CD14-positive monocyte (primary cell): ENCODE data around the gene WWOX. TPM values are rescaled to one million over a fixed set of nuclear protein-coding genes. Genes with fewer than 3 reads are reported as not detected.

Experiments
- DNase-seq, 3 donors: peaks; one replicate each; pipeline ENCODE4 v3.0.0-alpha.2; 2011 to 2022
- H2AFZ ChIP-seq: 2 replicates; pipeline ENCODE4 v1.6.0; 2012; ENCODE audit warnings: mild to moderate bottlenecking, low read depth, low read length, inconsistent platforms; ENCODE audit not compliant: insufficient read depth, poor library complexity, severe bottlenecking
- H3K27ac ChIP-seq, 2 donors: 1 replicate in 1 of 2; 2 replicates in 1 of 2; pipeline ENCODE4 v1.5.1; 2012 to 2013; ENCODE audit warnings: low read length in 2 of 2, control low read depth in 1 of 2, inconsistent platforms in 1 of 2, low read depth in 1 of 2, mild to moderate bottlenecking in 1 of 2
- H3K27me3 ChIP-seq, 2 donors: one replicate each; pipeline versions ENCODE4 v1.6.0 to v1.6.1; 2011 to 2013; ENCODE audit warnings: low read length in 2 of 2; ENCODE audit not compliant: control insufficient read depth in 2 of 2, insufficient read depth in 2 of 2
- H3K36me3 ChIP-seq, 2 donors: replicated peaks in 1 of 2; 1 replicate in 1 of 2; 2 replicates in 1 of 2; pipeline versions ENCODE4 v1.5.1 to v1.6.1; 2012 to 2013; ENCODE audit warnings: low read length in 2 of 2, control low read depth in 1 of 2, inconsistent platforms in 1 of 2, mild to moderate bottlenecking in 1 of 2; ENCODE audit not compliant: insufficient read depth in 2 of 2, control insufficient read depth in 1 of 2
- H3K4me1 ChIP-seq, 2 donors: 1 replicate in 1 of 2; 2 replicates in 1 of 2; pipeline versions ENCODE4 v1.5.1 to v1.6.1; 2012 to 2013; ENCODE audit warnings: low read length in 2 of 2, control low read depth in 1 of 2, inconsistent platforms in 1 of 2, mild to moderate bottlenecking in 1 of 2, moderate library complexity in 1 of 2; ENCODE audit not compliant: insufficient read depth in 2 of 2, control insufficient read depth in 1 of 2
- H3K4me2 ChIP-seq: replicated peaks from 2 replicates; pipeline ENCODE3; 2012; ENCODE audit warnings: low read length, moderate library complexity, mild to moderate bottlenecking; ENCODE audit not compliant: poor library complexity, severe bottlenecking; ENCODE audit errors: extremely low read depth
- H3K4me3 ChIP-seq, 3 experiments: fragments of 200-600 bp in 1 of 3; sonication (generic) in 1 of 3; replicated peaks in 1 of 3; 1 replicate in 2 of 3; 2 replicates in 1 of 3; pipeline ENCODE4 v1.5.1; 2011 to 2013; ENCODE audit warnings: low read length in 3 of 3, mild to moderate bottlenecking in 3 of 3, control low read depth in 2 of 3, low read depth in 2 of 3, inconsistent platforms in 1 of 3, moderate library complexity in 1 of 3
- H3K79me2 ChIP-seq: 2 replicates; pipeline ENCODE4 v1.6.0; 2012; ENCODE audit warnings: mild to moderate bottlenecking, control low read depth, inconsistent platforms, low read length, moderate library complexity; ENCODE audit not compliant: insufficient read depth
- H3K9ac ChIP-seq: 2 replicates; pipeline ENCODE4 v1.6.0; 2017; ENCODE audit warnings: low read length, mild to moderate bottlenecking; ENCODE audit not compliant: insufficient read depth, poor library complexity, severe bottlenecking
- H3K9me3 ChIP-seq, 2 donors: replicated peaks in 1 of 2; 1 replicate in 1 of 2; 2 replicates in 1 of 2; pipeline versions ENCODE4 v1.5.1 to v1.6.1; 2012 to 2013; ENCODE audit warnings: low read length in 2 of 2, control low read depth in 1 of 2; ENCODE audit not compliant: control insufficient read depth in 1 of 2, insufficient read depth in 1 of 2
- H4K20me1 ChIP-seq: 2 replicates; pipeline ENCODE4 v1.6.0; 2012; ENCODE audit warnings: mild to moderate bottlenecking, low read length, control low read depth, moderate library complexity; ENCODE audit not compliant: insufficient read depth
- H3K27ac Mint-ChIP-seq, 7 donors: one replicate each; pipeline ENCODE4 v1.8.0; 2020; ENCODE audit warnings: mild to moderate bottlenecking in 7 of 7, mixed read lengths in 7 of 7, moderate library complexity in 6 of 7, inconsistent platforms in 2 of 7
- H3K27me3 Mint-ChIP-seq, 3 donors: one replicate each; pipeline ENCODE4 v1.8.0; 2021 to 2022; ENCODE audit warnings: low read depth in 3 of 3, mild to moderate bottlenecking in 3 of 3, mixed read lengths in 3 of 3, moderate library complexity in 3 of 3, inconsistent platforms in 1 of 3
- H3K36me3 Mint-ChIP-seq, 2 donors: one replicate each; pipeline ENCODE4 v1.8.0; 2020; ENCODE audit warnings: mixed read lengths in 2 of 2, inconsistent platforms in 1 of 2, mild to moderate bottlenecking in 1 of 2
- H3K4me1 Mint-ChIP-seq: one replicate; pipeline ENCODE4 v1.8.0; 2020; ENCODE audit warnings: mild to moderate bottlenecking, mixed read lengths
- H3K4me3 Mint-ChIP-seq, 2 donors: one replicate each; pipeline ENCODE4 v1.8.0; 2020; ENCODE audit warnings: mild to moderate bottlenecking in 2 of 2, mixed read lengths in 2 of 2, moderate library complexity in 1 of 2
- H3K9me3 Mint-ChIP-seq, 7 donors: one replicate each; pipeline ENCODE4 v1.8.0; 2020 to 2022; ENCODE audit warnings: mixed read lengths in 7 of 7, mild to moderate bottlenecking in 6 of 7, moderate library complexity in 6 of 7, inconsistent platforms in 2 of 7
- CTCF ChIP-seq: fragments of 200-600 bp; IDR thresholded peaks from one replicate; pipeline ENCODE4 v1.8.0; 2022; ENCODE audit warnings: antibody characterized with exemption, mild to moderate bottlenecking
- WGBS: methylation state at CpG from one replicate; pipeline ENCODE4 v1.1.5; 2013; ENCODE audit warnings: missing lambda C conversion rate; ENCODE audit not compliant: insufficient coverage; 5-methylcytosine and 5-hydroxymethylcytosine counted together
- intact Hi-C, 2 donors: fragments of 100-400 bp; cut with micrococcal nuclease; formaldehyde crosslinking; loops; one replicate each; pipeline versions ENCODE4 v1.15.0 to v1.15.1; 2023
- polyA plus RNA-seq, 3 donors: library from polyadenylated mRNA; depleted of rRNA in 1 of 3; unstranded in 2 of 3; stranded (reverse) in 1 of 3; fragments of 300-500 nt in 2 of 3; fragments of >200 nt in 1 of 3; fragmentation: Illumina TruSeq in 2 of 3; gene quantifications; 1 replicate in 2 of 3; 2 replicates in 1 of 3; pipeline ENCODE4 v1.2.3, GENCODE V29; 2012 to 2021

The WWOX gene
- polyA plus RNA-seq, 3 donors: 4.0 to 7.0 (median 6.3) TPM

- Mint-ChIP-seq H3K36me3 (no peaks in the 10 kb centered on the region), H3K27me3 (no peaks in the 10 kb centered on the region), H3K27ac (peak overlapping the region in 3 of 7 donors; percentile 49 to 78 (median 51)), H3K4me1 (peaks cover 25% of the 10 kb centered on the region), H3K4me3 (peak overlapping the region in 1 of 2 donors; percentile 7), H3K9me3 (peaks cover 0 to 4% (median 0%) of the 10 kb centered on the region in 7 donors)
- Histone ChIP-seq H3K9ac (no peak overlapping the region), H4K20me1 (no peaks in the 10 kb centered on the region), H3K4me2 (peak overlapping the region; percentile 15), H3K36me3 (no peaks in the 10 kb centered on the region), H2AFZ (no peak overlapping the region), H3K27ac (peak overlapping the region in 1 of 2 donors; percentile 39), H3K9me3 (no peaks in the 10 kb centered on the region), H3K27me3 (no peaks in the 10 kb centered on the region), H3K4me3 (no peak overlapping the region), H3K4me1 (peaks cover 22 to 24% of the 10 kb centered on the region in 2 donors), H3K79me2 (no peaks in the 10 kb centered on the region)
- TF ChIP-seq CTCF: no peak
- 100% methylated on average over 1 of the region's 6 CpGs for WGBS
- intact Hi-C loops: loop anchor here in 1 of 2 donors (10.0 kb wide), 1 partner anchor 53 kb away; no protein-coding TSS in a partner anchor
- peak in 2 of 3 donors; percentile 13 to 18 for DNase-seq
Observed at GRCh38 chr16:79131321-79132075, 1032.0 kb downstream of the WWOX start.

GRCh38 chr16:79132701-79133100, 1033.2 kb downstream of the WWOX start:
- no peak overlapping the region for H3K9ac ChIP-seq
- peaks cover 22% of the 10 kb centered on the region for H3K4me1 Mint-ChIP-seq
- no peak overlapping the region for H3K4me2 ChIP-seq
- no peak for TF ChIP-seq CTCF
- no peak overlapping the region for H3K27ac Mint-ChIP-seq
- DNase-seq: no peak
- H3K27me3 Mint-ChIP-seq: peaks cover 0 to 2% (median 0%) of the 10 kb centered on the region in 3 donors
- peaks cover 0 to 4% (median 0%) of the 10 kb centered on the region in 7 donors for H3K9me3 Mint-ChIP-seq
- no peaks in the 10 kb centered on the region for H3K27me3 ChIP-seq
- H3K4me1 ChIP-seq: peaks cover 16 to 18% of the 10 kb centered on the region in 2 donors
- no peaks in the 10 kb centered on the region for H3K79me2 ChIP-seq
- H3K27ac ChIP-seq: no peak overlapping the region
- no peaks in the 10 kb centered on the region for H3K36me3 ChIP-seq
- no peaks in the 10 kb centered on the region for H3K36me3 Mint-ChIP-seq
- WGBS: 93% methylated on average over 3 of the region's 3 CpGs
- intact Hi-C loops: loop anchor here in 1 of 2 donors (10.0 kb wide), 1 partner anchor 52 kb away; no protein-coding TSS in a partner anchor
- no peaks in the 10 kb centered on the region for H4K20me1 ChIP-seq
- no peak overlapping the region for H3K4me3 Mint-ChIP-seq
- no peak overlapping the region for H2AFZ ChIP-seq
- H3K4me3 ChIP-seq: no peak overlapping the region
- H3K9me3 ChIP-seq: no peaks in the 10 kb centered on the region
